T-helper 1 cell (primary cell): ENCODE results near the gene KIF16B.

Experiments
- DNase-seq, 5 donors: peaks; one replicate each; pipeline ENCODE4 v3.0.0-alpha.2; 2012 to 2020

The KIF16B gene

DNA sequence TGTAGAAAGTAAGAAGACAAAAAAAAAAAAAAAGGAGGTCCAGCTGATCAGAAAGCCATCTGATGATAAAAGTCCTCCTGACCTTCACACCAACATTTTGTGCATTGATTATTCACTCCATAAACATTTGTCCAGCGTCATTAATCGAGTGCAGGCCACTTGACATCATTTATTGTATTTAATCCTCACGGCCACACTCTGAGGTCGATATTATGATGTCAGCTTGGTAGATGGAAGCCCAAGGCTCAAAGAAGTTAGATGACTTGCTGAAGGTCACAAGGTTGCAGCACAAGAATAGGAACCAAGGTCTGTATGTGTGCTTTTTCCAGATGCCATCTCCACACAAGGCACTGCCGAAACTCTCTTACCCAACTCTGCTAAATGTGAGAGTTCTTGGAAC is 328.4 kb downstream of the KIF16B start:
- DNase-seq = no peak

DNA sequence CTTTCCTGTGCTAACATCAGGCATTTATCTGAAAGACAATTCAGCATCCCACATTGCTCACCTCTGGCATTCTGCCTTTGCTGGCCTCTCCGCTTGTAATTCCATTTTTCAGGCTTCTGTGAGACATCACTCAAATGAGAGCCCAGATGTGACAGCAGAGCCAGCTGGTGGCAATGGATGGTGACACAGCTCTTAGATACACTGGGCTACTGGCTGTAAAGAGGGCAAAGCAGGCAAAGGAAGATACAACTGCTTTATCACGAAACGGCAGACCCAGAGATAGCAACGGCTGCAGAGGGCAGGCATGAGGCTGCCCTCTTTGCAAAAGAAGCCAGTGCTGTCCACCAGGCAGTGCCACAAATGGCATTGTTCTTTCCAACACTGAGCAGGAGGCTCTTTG is 329.8 kb downstream of the KIF16B start:
- DNase-seq = no peak

DNA sequence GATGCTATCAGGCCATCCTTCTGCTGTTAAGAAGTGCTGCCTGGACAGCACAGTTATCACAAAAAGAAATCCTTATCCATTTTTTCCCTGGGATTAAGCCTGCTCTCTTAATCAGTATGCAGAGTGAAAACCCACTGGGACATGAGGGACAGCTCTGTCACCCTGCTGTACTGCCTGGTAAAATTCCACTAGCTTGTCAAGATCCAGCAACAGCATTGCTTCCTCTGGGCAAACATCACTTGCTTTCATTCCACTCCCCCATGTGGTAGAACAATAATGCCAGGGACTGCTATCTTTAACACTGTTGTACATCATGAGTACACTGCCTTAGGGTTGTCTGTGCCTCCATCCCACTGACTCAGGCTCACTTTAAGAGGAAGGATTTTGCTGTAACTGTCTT is 331.3 kb downstream of the KIF16B start:
- DNase-seq = no peak

DNA sequence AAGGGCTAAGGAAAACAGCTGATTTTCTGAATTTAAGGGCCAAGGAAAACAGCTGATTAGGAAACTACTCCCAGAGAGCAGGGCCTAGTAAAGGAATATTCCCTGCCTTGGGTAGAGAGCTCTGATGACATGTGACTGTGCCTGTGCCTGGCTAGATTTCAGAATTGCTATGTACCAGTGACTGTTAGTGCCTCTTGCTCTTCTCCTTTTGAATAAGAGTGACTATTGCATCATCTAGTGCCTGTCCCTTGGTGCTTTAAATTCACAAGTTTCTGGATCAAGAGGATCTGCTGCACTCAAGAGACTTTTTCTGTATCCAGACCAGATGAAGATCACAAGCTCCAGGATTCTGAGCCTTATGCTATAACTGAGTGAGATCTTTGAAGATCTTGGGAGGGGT is 332.9 kb downstream of the KIF16B start:
- DNase-seq = no peak

DNA sequence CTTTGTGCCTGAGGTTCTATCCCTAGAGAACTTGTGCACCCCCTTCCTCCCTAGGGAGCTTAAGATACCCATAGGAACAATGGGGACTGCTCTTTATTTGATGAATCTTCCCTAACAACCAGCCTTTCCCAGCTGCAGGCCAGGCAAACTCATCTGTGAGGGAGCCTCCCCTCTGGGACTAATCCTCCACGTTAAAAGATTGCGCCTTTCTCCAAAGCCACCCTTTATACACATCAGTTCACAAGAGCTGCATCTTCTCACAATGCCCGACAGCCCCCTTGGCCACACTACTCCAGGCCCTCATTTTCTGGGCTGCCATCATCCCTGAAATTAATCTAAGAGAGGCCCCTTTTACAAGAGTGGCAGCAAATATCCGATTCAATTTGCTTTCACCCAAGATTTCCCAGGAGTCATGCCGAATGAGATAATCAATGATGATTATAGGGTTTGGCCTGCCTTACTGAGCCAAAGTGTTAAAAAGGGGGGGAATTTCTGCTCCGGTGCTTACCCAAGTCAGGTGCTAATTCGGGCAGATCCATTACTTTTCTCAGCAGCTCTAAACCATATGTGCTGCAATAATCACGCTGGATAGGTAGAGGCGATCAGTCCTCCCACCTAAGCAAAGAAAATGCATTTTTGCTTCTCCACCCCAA is 336.5 kb downstream of the KIF16B start:
- no peak for DNase-seq

DNA sequence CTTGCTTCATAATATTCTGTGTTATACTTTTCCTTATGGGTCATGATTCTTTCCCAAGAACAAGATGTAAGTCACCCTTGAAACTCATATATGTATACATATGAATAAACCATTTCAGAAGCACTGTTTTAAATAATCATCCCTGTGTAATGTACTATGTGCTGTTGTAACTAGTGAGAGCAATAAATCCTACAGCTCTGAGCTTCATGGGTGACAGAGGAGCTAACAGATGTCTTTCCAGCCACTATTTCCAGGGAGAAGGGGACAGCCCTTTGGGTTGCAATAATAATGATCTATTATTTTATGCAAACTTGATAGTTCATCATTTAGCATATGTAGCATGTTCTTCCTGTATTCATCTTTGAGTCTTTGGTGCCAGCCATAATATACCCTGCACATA is 342.8 kb downstream of the KIF16B start:
- DNase-seq = no peak

DNA sequence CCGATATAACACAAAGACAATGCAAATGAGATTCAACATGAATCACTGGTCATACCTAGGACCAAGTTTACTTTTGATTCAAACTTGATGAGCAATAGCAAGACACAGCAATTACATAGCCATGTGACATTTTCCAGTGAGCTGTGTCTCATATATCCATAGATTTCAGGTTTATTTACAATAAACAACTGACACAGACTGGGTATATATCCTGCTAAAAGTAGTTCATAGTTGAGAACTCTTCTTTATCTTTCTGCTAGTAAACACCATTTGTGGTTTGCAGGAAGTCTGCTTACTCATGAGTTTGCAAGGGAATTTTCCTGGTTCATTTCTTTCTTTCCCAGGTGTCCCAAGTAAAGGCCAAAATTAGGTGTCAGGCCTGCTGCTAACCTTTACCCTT is 343.4 kb downstream of the KIF16B start:
- no peak for DNase-seq

DNA sequence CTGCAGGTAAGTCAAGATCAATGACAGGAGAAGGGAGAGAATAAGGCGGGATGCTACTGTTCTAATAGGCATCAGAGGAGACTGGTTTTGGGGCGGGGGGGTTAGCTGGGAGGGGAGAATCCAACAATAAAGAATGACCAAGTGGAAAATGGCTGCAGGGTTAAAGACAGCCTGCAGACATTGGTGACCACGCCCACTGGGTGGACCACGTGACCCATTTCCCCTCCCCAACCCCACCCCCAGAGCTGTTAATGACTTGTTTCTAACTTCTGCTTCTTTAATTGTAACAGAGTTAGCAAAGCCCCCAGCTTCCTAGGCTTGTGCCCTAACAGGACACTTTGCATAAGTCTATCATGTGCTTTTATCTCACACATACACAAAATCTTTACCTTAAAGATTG is 344.5 kb downstream of the KIF16B start:
- DNase-seq = no peak

DNA sequence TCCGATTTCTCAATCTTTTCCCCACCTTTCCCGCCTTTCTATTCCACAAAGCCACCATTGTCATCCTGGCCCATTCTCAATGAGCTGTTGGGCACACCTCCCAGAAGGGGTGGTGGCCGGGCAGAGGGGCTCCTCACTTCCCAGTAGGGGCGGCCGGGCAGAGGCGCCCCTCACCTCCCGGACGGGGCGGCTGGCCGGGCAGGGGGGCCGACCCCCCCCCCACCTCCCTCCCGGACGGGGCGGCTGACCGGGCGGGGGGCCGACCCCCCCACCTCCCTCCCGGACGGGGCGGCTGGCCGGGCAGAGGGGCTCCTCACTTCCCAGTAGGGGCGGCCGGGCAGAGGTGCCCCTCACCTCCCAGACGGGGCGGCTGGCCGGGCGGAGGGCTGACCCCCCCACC is 346.3 kb downstream of the KIF16B start:
- DNase-seq = peak in 1 of 5 donors; percentile 4

DNA sequence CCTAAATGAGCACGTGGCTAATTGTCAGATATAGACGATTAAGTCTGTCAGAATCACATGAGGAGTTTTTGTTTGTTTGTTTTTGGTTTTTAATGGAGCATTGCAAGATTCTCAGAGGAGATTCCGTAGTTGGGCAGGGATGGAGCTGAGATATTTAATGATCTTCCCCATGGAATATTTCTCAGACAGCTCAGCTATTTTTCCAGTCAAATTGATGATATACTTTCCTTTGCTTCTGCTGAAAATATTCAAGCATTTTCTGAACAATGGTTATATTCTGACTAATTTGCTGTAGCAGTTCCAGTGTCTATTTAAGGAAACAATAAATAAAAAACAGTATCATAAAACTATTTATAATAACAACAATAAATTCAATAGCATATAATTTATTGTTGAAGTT is 348.4 kb downstream of the KIF16B start:
- no peak for DNase-seq

DNA sequence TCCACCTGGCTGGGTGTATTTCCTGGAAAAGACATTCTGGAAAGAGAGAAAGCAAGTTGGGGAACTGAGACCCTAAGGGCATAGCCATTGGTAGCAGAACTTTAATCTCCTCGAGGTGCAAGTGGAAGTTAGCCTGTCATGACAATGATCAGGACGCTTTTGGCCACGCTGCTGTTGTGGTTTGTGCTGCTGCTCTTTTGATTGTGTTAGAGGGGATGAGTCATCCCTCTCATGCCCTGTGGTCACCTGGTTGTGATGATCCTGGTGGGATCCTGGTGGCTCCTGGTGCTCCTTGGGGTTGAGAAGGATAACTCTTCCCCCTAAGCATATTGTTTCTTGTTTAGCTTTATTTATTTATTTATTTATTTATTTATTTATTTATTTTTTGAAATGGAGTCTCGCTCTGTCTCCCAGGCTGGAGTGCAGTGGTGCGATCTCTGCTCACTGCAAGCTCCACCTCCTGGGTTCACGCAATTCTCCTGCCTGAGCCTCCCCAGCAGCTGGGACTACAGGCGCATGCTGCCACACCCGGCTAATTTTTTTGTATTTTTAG is 350.3 kb downstream of the KIF16B start:
- DNase-seq = no peak
